Thoracic aorta (tissue), 2 donors: ENCODE results near the gene FAM81B. TPM values are rescaled to one million over a fixed set of nuclear protein-coding genes. Genes with fewer than 3 reads are reported as not detected.

Source experiments
- ATAC-seq: fragments of 150-250 bp; one replicate; pipeline ENCODE4 v1.8.0; 2017; ENCODE audit warnings: low read depth; ENCODE audit not compliant: insufficient number of reproducible peaks, low FRiP score
- DNase-seq: peaks from one replicate; pipeline ENCODE4 v3.0.0-alpha.2; 2020; ENCODE audit warnings: low spot score
- H3K27ac ChIP-seq, 2 donors: fragments of 200-600 bp; sonication (generic); 1 replicate in 1 of 2; 2 replicates in 1 of 2; pipeline ENCODE4 v1.5.1; 2016; ENCODE audit warnings: mild to moderate bottlenecking in 2 of 2, moderate library complexity in 2 of 2
- H3K27me3 ChIP-seq: fragments of 200-600 bp; sonication (generic); replicated peaks from 2 replicates; pipeline ENCODE4 v1.6.0; 2016; ENCODE audit warnings: mild to moderate bottlenecking; ENCODE audit not compliant: insufficient read depth
- H3K36me3 ChIP-seq: fragments of 200-600 bp; sonication (generic); one replicate; pipeline ENCODE4 v1.5.1; 2016
- H3K4me1 ChIP-seq, 2 donors: fragments of 200-600 bp; sonication (generic); 1 replicate in 1 of 2; 2 replicates in 1 of 2; pipeline versions ENCODE4 v1.5.1 to v1.6.0; 2016; ENCODE audit warnings: low read depth in 2 of 2, mild to moderate bottlenecking in 1 of 2; ENCODE audit not compliant: control insufficient read depth in 1 of 2
- H3K4me3 ChIP-seq: fragments of 200-600 bp; sonication (generic); 2 replicates; pipeline ENCODE4 v1.5.1; 2016; ENCODE audit warnings: mild to moderate bottlenecking
- H3K9me3 ChIP-seq: fragments of 200-600 bp; sonication (generic); 2 replicates; pipeline ENCODE4 v1.5.1; 2016
- total RNA-seq, 2 donors: library from RNA; depleted of rRNA; stranded (reverse); fragments of >200 nt; gene quantifications; one replicate each; pipeline versions ENCODE4 v1.1.0 to v1.2.3, GENCODE V29; 2016
- TF ChIP-seq, protein P1 (sequence below): fragments of 200-600 bp; sonication (generic); IDR thresholded peaks from one replicate; pipeline ENCODE4 v1.5.1; 2019; ENCODE audit warnings: antibody characterized with exemption

Gene FAM81B
- total RNA-seq, 2 donors from 2014 or later: not detected

DNA sequence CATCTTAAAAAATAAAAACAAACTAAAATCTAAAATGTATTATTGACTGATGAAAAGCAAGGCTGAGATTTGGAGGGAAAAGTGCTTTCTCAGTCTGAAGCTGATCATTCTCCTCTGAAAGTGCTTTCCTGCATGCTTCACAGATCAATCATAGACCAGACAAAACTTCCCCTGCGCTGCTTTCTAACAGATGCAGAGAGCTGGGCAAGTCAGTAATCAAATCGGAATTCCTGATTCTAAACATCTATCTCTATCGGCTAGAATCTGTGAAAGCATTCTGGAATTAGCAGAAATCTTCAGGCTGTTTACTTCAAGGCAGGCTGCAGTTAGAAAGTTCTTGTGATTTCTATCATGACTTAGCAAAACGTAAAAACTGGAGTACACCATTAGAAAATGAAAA lies 15.6 kb upstream of the FAM81B start:
- ATAC-seq: no peak
- TF ChIP-seq, protein P1, sequence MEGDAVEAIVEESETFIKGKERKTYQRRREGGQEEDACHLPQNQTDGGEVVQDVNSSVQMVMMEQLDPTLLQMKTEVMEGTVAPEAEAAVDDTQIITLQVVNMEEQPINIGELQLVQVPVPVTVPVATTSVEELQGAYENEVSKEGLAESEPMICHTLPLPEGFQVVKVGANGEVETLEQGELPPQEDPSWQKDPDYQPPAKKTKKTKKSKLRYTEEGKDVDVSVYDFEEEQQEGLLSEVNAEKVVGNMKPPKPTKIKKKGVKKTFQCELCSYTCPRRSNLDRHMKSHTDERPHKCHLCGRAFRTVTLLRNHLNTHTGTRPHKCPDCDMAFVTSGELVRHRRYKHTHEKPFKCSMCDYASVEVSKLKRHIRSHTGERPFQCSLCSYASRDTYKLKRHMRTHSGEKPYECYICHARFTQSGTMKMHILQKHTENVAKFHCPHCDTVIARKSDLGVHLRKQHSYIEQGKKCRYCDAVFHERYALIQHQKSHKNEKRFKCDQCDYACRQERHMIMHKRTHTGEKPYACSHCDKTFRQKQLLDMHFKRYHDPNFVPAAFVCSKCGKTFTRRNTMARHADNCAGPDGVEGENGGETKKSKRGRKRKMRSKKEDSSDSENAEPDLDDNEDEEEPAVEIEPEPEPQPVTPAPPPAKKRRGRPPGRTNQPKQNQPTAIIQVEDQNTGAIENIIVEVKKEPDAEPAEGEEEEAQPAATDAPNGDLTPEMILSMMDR: no peak
- no peaks in the 10 kb centered on the region for H3K4me1 ChIP-seq
- H3K27me3 ChIP-seq: no peaks in the 10 kb centered on the region
- H3K4me3 ChIP-seq: no peak overlapping the region
- H3K27ac ChIP-seq: no peak overlapping the region
- H3K9me3 ChIP-seq: no peaks in the 10 kb centered on the region
- no peaks in the 10 kb centered on the region for H3K36me3 ChIP-seq
- no peak for DNase-seq

DNA sequence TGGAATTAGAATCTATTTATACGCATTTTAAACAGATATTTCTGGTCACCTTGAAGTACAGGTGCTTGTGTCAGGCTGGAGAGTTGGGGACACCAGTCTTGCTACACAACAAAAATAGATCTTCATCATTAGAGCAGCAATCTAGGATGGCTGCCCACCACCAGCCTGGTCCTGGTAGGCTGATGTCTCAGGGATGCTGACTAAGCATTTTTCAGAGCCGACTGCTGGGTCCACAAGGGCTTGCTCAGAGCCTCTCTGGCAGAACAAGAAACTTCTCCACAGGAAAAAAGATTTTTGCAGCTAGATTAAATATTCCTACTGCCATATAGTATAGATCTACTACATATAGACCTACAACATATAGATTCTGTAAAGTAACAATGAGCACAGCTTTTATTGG lies 12.0 kb upstream of the FAM81B start:
- ATAC-seq: no peak
- Histone ChIP-seq H3K27me3 (no peaks in the 10 kb centered on the region), H3K4me3 (no peak overlapping the region), H3K9me3 (no peaks in the 10 kb centered on the region), H3K4me1 (no peaks in the 10 kb centered on the region), H3K27ac (no peak overlapping the region), H3K36me3 (no peaks in the 10 kb centered on the region)
- TF ChIP-seq, protein P1: no peak
- no peak for DNase-seq

DNA sequence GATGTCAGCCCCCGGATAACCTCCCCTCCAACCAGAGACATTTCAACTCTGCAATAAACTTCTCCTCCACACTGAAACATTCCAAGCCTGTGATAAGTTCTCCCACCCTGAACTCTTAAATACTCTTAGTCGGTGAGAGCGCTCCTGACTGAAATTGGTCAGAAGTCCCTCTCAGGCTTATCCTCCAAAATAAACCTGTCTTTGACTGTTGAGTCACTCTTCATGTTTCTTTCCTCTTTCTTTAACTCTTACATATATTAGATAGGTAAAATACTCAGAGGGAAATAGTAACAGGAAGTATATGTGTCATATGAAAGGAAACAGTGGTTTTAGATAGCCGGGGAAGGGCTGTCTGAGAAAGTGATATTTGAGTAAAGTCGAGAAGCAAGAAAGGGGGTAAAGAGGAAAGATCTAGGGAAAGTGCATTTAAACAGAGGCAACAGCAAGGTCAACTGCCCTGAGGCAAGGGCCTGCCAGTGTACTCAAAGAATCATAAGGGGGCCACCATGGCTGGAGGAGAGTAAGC lies 11.0 kb upstream of the FAM81B start:
- no peak for ATAC-seq
- Histone ChIP-seq H3K4me1 (no peaks in the 10 kb centered on the region), H3K27me3 (no peaks in the 10 kb centered on the region), H3K4me3 (no peak overlapping the region), H3K9me3 (no peaks in the 10 kb centered on the region), H3K36me3 (no peaks in the 10 kb centered on the region), H3K27ac (no peak overlapping the region)
- no peak for DNase-seq
- TF ChIP-seq, protein P1: no peak

DNA sequence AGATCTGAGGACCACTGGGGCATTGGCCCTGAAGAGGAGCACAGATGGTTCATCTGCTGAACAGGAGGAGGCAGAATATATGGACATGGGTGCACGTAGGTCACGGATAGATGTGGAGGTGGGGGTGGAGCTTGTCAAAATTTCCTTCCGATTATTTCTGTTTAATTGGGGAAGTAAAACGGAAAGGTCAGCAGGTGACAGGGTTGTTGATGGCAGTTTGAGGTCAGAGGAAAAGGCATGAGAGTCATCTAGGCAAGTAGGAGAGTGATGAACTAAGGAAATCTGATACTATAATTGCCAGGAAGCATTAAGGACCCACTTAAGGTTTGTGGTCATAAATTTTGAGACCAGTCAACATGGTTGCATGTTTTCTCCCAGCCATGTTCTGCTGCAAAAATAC lies 8.4 kb upstream of the FAM81B start:
- H3K4me1 ChIP-seq: no peaks in the 10 kb centered on the region
- DNase-seq (no peak), ATAC-seq (no peak)
- TF ChIP-seq, protein P1: no peak
- no peaks in the 10 kb centered on the region for H3K27me3 ChIP-seq
- no peak overlapping the region for H3K27ac ChIP-seq
- no peaks in the 10 kb centered on the region for H3K36me3 ChIP-seq
- H3K4me3 ChIP-seq: no peak overlapping the region
- no peaks in the 10 kb centered on the region for H3K9me3 ChIP-seq

DNA sequence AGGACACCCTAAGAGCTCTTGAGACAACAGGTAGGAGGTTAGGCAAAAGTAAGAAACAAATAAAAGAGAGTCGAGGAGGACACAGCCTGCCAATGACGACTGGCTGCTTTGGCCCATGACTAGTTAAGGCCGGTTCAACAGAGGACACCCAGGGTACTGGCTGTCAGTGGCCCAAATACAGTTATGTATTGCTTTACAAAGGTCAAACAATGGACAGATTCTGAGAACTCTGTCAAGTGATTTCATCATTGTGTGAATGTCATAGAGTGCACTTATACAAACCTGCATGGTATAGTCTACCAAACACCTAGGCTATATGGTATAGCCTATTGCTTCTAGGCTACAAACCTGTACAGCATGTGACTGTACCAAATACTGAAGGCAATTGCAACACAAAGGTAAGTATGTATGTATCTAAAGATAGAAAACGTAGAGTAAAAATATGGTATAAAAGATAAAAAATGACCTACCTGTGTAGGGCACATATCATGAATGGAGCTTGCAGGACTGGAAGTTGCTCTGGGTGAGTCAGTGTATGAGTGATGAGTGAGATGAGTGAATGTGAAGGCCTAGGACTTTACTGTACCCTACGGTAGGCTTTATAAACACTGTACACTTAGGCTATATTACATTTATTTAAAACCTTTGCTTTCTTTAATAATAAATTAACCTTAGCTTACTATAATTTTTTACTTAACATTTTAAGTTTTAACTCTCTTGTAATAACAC lies 6.5 kb upstream of the FAM81B start:
- Histone ChIP-seq H3K4me3 (no peak overlapping the region), H3K27ac (no peak overlapping the region), H3K27me3 (no peaks in the 10 kb centered on the region), H3K4me1 (no peaks in the 10 kb centered on the region), H3K9me3 (no peaks in the 10 kb centered on the region), H3K36me3 (no peaks in the 10 kb centered on the region)
- TF ChIP-seq, protein P1: no peak
- DNase-seq (no peak), ATAC-seq (no peak)
